NCI-H1417 treated with DMSO at 0.1 percent for 48 hours (cell line): Measurements from ENCODE around the gene FUT6.

Source experiments
- DNase-seq: peaks from one replicate; lab custom pipeline; 2025; lab: John Stamatoyannopoulos, UW

The FUT6 gene

GRCh38 chr19:5827891-5828660 is 11.4 kb downstream of the FUT6 start:
- DNase-seq, result peak; percentile 76

GRCh38 chr19:5827342-5827890 is 12.1 kb downstream of the FUT6 start:
- no peak for DNase-seq

GRCh38 chr19:5826531-5827341 is 12.8 kb downstream of the FUT6 start:
- peak; percentile 85 for DNase-seq

- DNase-seq, result no peak
Observed at GRCh38 chr19:5825178-5825577, 14.3 kb downstream of the FUT6 start.

GRCh38 chr19:5824751-5825150 is 14.8 kb downstream of the FUT6 start:
- DNase-seq, result no peak

GRCh38 chr19:5823579-5824281 is 15.8 kb downstream of the FUT6 start:
- no peak for DNase-seq

- no peak for DNase-seq
Observed at GRCh38 chr19:5822181-5822844, 17.2 kb downstream of the FUT6 start.

GRCh38 chr19:5821521-5822180 is 17.9 kb downstream of the FUT6 start:
- DNase-seq, result no peak

- DNase-seq, result no peak
Observed at GRCh38 chr19:5820785-5821184, 18.7 kb downstream of the FUT6 start.

- no peak for DNase-seq
Observed at GRCh38 chr19:5818594-5818993, 20.9 kb downstream of the FUT6 start.

GRCh38 chr19:5817218-5817617 is 22.3 kb downstream of the FUT6 start:
- DNase-seq, result no peak

GRCh38 chr19:5814852-5815246 is 24.7 kb downstream of the FUT6 start:
- no peak for DNase-seq

GRCh38 chr19:5814123-5814851 is 25.2 kb downstream of the FUT6 start:
- no peak for DNase-seq

- no peak for DNase-seq
Observed at GRCh38 chr19:5811117-5811516, 28.4 kb downstream of the FUT6 start.

- no peak for DNase-seq
Observed at GRCh38 chr19:5809469-5809868, 30.0 kb downstream of the FUT6 start.

- DNase-seq, result no peak
Observed at GRCh38 chr19:5809053-5809452, 30.4 kb downstream of the FUT6 start.

- no peak for DNase-seq
Observed at GRCh38 chr19:5808120-5808816, 31.2 kb downstream of the FUT6 start.

- DNase-seq, result no peak
Observed at GRCh38 chr19:5806905-5807304, 32.6 kb downstream of the FUT6 start.

- DNase-seq, result no peak
Observed at GRCh38 chr19:5806133-5806489, 33.4 kb downstream of the FUT6 start.

GRCh38 chr19:5805462-5806132 is 33.9 kb downstream of the FUT6 start:
- DNase-seq, result no peak
